Cardiac fibroblast (primary cell): ENCODE results near the gene NR2C1.

Source experiments
- DNase-seq, 2 donors: peaks; one replicate each; pipeline versions ENCODE4 v3.0.0 to v3.0.0-alpha.2; 2010; ENCODE audit warnings: low read depth in 2 of 2
- H3K4me3 ChIP-seq, 2 donors: replicated peaks in 1 of 2; 1 replicate in 1 of 2; 2 replicates in 1 of 2; pipeline ENCODE4 v1.5.1; 2011; ENCODE audit warnings: low read depth in 2 of 2, low read length in 2 of 2, mild to moderate bottlenecking in 2 of 2, moderate library complexity in 1 of 2
- TF ChIP-seq, protein P1 (sequence below): IDR thresholded peaks from one replicate; pipeline ENCODE4 v1.5.1; 2011; ENCODE audit warnings: low read depth, mild to moderate bottlenecking, low read length, inconsistent platforms

Gene NR2C1

DNA sequence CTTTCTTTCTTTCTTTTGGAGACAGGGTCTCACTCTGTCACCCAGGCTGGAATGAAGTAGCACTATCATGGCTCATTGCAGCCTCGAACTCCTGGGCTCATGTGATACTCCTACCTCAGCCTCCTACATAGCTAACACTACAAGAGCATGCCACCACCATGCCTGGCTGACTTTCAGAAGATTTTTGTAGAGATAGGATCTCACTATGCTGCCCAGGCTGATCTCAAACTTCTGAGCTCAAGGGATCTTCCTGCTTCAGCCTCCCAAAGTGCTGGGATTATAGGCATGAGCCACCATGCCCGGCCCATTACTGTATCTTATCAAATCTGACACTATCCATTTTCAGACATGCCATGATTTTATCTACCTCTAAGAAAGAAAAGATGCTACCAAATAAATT is 101.5 kb downstream of the NR2C1 start:
- no peak for DNase-seq
- no peak overlapping the region for H3K4me3 ChIP-seq
- TF ChIP-seq, protein P1, sequence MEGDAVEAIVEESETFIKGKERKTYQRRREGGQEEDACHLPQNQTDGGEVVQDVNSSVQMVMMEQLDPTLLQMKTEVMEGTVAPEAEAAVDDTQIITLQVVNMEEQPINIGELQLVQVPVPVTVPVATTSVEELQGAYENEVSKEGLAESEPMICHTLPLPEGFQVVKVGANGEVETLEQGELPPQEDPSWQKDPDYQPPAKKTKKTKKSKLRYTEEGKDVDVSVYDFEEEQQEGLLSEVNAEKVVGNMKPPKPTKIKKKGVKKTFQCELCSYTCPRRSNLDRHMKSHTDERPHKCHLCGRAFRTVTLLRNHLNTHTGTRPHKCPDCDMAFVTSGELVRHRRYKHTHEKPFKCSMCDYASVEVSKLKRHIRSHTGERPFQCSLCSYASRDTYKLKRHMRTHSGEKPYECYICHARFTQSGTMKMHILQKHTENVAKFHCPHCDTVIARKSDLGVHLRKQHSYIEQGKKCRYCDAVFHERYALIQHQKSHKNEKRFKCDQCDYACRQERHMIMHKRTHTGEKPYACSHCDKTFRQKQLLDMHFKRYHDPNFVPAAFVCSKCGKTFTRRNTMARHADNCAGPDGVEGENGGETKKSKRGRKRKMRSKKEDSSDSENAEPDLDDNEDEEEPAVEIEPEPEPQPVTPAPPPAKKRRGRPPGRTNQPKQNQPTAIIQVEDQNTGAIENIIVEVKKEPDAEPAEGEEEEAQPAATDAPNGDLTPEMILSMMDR = no peak

DNA sequence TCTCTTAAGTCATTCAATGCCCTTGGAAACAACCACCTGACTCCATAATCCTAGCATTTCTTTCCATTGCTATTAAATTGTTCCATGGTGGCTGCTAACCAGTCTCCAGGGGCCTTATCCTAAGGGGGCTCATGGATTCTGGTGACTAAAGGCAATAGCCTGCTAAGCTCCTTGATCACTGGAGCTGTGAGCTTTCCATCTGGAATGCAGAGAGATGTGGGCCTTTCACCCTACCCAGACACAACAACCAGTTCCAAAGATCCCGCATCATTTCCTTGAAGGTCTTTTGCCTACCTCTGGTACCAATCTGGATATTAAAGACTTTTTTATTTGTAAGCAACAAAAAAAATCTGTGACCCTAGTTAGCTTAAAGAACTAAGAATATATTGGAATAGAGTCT is 102.9 kb downstream of the NR2C1 start:
- H3K4me3 ChIP-seq = no peak overlapping the region
- TF ChIP-seq, protein P1 = no peak
- no peak for DNase-seq
